Type B pancreatic cell (in vitro differentiated cells): ENCODE measurements around the gene SLC4A2. TPM values are rescaled to one million over a fixed set of nuclear protein-coding genes. Genes with fewer than 3 reads are reported as not detected.

ENCODE experiments used
- DNase-seq: peaks from one replicate; pipeline ENCODE4 v3.0.0; 2021; ENCODE audit warnings: mixed read lengths; ENCODE audit not compliant: unreplicated experiment; ENCODE audit errors: extremely low spot score
- H3K27ac Mint-ChIP-seq: 2 replicates; pipeline ENCODE4 v1.8.0; 2021; ENCODE audit warnings: mild to moderate bottlenecking, mixed read lengths
- H3K27me3 Mint-ChIP-seq: 2 replicates; pipeline ENCODE4 v1.8.0; 2021; ENCODE audit warnings: mixed read lengths
- H3K36me3 Mint-ChIP-seq: 2 replicates; pipeline ENCODE4 v1.8.0; 2021; ENCODE audit warnings: mixed read lengths
- H3K4me1 Mint-ChIP-seq: one replicate; pipeline ENCODE4 v1.8.0; 2021; ENCODE audit warnings: mixed read lengths; ENCODE audit not compliant: unreplicated experiment
- H3K4me3 Mint-ChIP-seq: 2 replicates; pipeline ENCODE4 v1.8.0; 2021; ENCODE audit warnings: mild to moderate bottlenecking, mixed read lengths
- H3K9me3 Mint-ChIP-seq: 2 replicates; pipeline ENCODE4 v1.8.0; 2021; ENCODE audit warnings: mixed read lengths
- total RNA-seq: library from RNA; stranded (reverse); gene quantifications from 2 replicates; pipeline ENCODE4 v1.2.1, GENCODE V29; 2021; ENCODE audit warnings: low replicate concordance
- TF ChIP-seq, protein P1 (sequence below): fragments of 200-600 bp; sonication (generic); conservative IDR thresholded peaks from 2 replicates; pipeline ENCODE4 v1.5.0; 2021; ENCODE audit warnings: antibody characterized with exemption, mild to moderate bottlenecking

Gene SLC4A2
- total RNA-seq, 1 donor from 2014 or later, result 150 TPM

DNA sequence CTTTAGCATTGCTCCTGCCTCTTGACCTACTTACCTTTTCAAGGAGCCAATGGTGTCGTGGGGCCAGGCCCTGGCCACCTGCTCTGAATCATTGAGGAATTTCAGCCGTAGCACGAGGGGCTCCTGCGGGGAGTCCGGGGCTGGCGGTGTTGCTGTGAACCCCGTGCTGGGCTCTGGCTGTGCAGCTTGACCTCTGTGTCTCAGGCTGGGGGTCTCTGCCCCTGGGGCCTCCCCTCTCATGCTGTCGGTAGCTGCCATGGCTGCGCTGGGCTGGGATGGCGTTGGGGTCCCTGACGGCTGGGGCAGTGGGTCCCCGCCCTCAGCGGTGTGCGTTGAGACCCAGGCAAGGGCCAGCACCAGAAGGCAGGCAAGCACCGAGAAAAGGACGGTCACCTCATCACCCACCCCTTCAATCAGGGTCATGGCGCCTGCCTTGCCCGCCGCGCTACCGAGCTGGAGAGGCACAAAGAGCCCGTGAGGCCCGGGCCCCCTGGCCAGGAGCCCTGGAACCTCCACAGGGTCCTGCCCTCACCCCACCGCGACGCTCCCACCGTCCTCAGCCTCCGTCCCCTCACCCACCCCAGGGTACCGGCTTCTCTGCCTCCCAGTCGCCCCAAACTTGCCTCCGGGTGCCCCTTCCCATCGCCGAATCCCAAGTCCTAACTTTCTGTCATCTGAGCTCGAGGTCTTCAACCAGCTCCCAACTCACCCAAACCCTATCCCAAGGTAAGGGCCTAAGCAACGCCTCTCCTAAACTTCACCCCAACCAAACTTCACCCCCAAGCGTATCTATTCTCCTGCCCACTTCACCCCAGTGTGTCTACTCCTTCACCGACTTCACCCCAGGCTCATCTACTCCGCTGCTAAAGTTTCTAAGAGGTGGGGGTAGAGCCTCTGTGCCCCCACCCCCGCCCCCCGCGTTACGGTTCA, 23.0 kb downstream of the SLC4A2 start:
- peak overlapping the region; percentile 85 for H3K27ac Mint-ChIP-seq
- TF ChIP-seq, protein P1, sequence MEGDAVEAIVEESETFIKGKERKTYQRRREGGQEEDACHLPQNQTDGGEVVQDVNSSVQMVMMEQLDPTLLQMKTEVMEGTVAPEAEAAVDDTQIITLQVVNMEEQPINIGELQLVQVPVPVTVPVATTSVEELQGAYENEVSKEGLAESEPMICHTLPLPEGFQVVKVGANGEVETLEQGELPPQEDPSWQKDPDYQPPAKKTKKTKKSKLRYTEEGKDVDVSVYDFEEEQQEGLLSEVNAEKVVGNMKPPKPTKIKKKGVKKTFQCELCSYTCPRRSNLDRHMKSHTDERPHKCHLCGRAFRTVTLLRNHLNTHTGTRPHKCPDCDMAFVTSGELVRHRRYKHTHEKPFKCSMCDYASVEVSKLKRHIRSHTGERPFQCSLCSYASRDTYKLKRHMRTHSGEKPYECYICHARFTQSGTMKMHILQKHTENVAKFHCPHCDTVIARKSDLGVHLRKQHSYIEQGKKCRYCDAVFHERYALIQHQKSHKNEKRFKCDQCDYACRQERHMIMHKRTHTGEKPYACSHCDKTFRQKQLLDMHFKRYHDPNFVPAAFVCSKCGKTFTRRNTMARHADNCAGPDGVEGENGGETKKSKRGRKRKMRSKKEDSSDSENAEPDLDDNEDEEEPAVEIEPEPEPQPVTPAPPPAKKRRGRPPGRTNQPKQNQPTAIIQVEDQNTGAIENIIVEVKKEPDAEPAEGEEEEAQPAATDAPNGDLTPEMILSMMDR, result no peak
- H3K4me3 Mint-ChIP-seq, result peak overlapping the region; percentile 93
- H3K27me3 Mint-ChIP-seq, result no peaks in the 10 kb centered on the region
- H3K4me1 Mint-ChIP-seq, result peaks cover 32% of the 10 kb centered on the region
- no peaks in the 10 kb centered on the region for H3K9me3 Mint-ChIP-seq
- no peak for DNase-seq
- no peaks in the 10 kb centered on the region for H3K36me3 Mint-ChIP-seq

DNA sequence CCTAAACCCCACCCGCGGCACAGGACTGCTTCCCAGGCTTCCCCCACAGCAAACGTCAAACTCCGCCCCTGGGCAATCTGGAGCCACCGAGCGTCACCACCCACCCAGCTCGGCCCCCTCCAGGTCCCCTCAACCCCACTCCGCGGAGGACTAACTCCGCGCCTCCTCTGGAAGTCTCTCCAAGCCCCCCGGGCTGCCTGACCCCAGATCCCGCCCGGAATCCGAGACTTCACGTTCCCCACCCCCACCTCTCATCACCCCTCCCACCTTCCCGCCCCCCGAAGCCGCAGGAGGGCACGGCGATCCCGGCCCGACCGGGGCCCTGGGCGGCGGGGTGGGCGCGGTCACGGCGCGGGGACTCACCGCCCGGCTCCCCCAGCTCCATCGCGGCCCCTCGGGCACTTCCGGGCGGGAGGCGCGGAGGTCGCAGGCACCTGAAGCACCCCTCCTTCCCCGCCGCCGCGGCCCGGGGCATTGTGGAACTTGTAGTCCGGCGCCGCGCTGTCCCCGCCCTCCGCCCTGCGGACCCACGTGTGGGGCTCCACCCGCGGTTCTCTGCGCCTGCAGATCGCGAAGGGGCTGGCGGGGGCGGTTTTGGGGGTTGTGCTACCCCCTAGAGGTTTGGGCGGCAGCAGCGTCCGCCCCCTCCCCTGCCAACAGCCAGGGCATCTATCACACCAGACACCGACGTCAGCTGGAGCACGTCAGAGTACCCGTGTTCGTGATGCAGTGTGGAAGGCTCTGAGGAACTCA, 23.9 kb downstream of the SLC4A2 start, which contains the start of gene TMUB1:
Gene TMUB1, minus strand, starts transcription at position 423 of the 753 bp plus-strand sequence. CDS start 930 bp downstream, outside the sequence.
- H3K36me3 Mint-ChIP-seq, result no peaks in the 10 kb centered on the region
- peak within 1 kb of the TSS; percentile 93 for H3K4me3 Mint-ChIP-seq
- DNase-seq, result peak; percentile 84
- H3K27ac Mint-ChIP-seq, result peak within 1 kb of the TSS; percentile 85
- no peaks in the 10 kb centered on the region for H3K27me3 Mint-ChIP-seq
- peaks cover 31% of the 10 kb centered on the region for H3K4me1 Mint-ChIP-seq
- H3K9me3 Mint-ChIP-seq, result no peaks in the 10 kb centered on the region
- TF ChIP-seq, protein P1, result no peak

DNA sequence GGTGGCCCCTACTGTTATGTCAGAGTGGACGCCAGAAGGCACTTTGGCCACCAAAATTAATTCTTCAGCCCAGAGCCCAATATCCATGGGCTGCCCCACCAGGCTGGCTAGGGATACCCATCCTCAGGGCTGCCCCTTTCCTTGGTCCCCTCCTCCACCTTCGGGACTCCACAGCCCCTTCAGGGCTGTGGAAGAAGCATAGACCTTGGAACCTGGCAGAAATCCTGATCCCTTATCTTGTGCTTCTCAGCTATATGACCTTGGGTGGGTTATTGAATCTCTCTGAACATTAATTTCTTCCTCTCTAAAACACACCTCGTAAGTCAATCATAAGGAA, 24.4 kb downstream of the SLC4A2 start:
- no peaks in the 10 kb centered on the region for H3K36me3 Mint-ChIP-seq
- peak overlapping the region; percentile 26 for H3K27ac Mint-ChIP-seq
- no peaks in the 10 kb centered on the region for H3K27me3 Mint-ChIP-seq
- peaks cover 31% of the 10 kb centered on the region for H3K4me1 Mint-ChIP-seq
- no peaks in the 10 kb centered on the region for H3K9me3 Mint-ChIP-seq
- TF ChIP-seq, protein P1, result no peak
- peak overlapping the region; percentile 85 for H3K4me3 Mint-ChIP-seq
- DNase-seq, result no peak

DNA sequence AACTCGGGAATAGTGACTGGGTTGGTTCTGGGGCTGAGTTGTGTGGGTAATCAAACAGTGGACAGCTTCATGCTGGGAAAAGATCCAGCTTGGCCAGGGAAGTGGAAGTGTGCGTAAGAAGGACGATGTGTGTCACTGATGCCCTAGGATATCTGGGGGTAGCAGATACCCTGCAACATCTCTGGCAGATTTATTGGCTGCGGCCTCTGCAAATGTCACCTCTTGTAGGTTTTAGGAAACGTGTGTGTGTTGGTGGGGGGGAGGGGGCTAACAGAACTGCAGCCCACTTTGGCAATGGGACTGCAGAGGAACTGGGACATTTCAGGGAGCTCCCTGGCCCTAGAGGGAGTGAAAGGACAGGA, 25.9 kb downstream of the SLC4A2 start:
- peak overlapping the region; percentile 81 for H3K27ac Mint-ChIP-seq
- peaks cover 7% of the 10 kb centered on the region for H3K36me3 Mint-ChIP-seq
- H3K9me3 Mint-ChIP-seq, result no peaks in the 10 kb centered on the region
- DNase-seq, result no peak
- TF ChIP-seq, protein P1, result no peak
- H3K27me3 Mint-ChIP-seq, result no peaks in the 10 kb centered on the region
- H3K4me3 Mint-ChIP-seq, result peak overlapping the region; percentile 85
- peaks cover 33% of the 10 kb centered on the region for H3K4me1 Mint-ChIP-seq

DNA sequence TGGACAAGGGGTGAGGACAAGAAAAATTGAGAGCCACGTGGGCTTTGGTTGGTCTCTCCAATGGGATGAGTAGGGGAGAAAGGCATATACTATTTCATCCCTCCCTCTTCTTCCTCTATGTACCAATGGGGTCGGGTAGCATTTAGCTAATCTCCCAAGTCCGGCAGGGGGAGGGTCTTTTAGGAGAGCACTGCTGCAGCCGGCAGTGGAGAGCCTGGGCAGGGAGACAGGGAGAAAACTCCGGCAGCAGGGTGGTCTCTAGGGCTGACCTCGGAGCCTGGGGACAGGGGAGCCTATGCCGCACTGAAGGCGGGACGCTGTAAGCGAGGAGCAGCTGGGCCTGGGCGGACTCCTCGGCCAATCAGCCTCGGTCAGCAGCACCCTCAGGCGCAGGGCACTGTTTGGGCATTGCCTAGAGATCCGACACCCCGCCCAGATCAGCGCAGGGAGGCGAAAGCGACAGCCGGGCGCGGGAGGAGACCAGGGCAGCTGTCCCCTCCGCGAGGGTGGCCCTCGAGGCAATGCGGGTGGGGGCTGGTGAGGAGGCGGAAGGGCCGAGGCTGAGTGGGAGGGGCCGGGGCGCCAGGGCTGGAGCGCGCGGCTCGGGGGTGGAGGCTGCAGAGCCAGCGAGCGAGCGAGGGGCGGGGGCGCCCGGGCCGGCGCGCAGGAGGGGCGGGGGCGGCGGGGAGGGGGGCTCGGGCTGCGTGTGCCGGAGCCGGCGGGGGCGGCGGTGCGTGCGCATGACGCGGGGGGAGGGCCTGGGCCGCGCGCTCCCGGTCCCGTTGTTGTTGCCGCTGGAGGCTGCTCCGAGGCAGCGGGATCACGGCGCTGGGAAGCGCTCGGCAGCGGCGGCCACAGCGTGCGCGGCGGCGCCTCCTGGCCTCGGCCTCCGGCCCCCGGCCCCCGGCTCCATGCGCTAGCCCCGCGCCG, 26.6 kb downstream of the SLC4A2 start, which contains the start of gene AGAP3:
Gene AGAP3, plus strand, starts transcription at position 785 of the 930 bp plus-strand sequence. CDS start 267 bp downstream, outside the sequence.
- TF ChIP-seq, protein P1, result no peak
- peak; percentile 89 for DNase-seq

More for the DNA sequence above, 26.6 kb downstream of the SLC4A2 start, which contains the start of gene AGAP3:
- Mint-ChIP-seq H3K27me3 (no peaks in the 10 kb centered on the region), H3K36me3 (peaks cover 7% of the 10 kb centered on the region), H3K27ac (peak within 1 kb of the TSS; percentile 81), H3K4me3 (peak within 1 kb of the TSS; percentile 91), H3K4me1 (peaks cover 33% of the 10 kb centered on the region), H3K9me3 (no peaks in the 10 kb centered on the region)
